ENCODE results near the gene KNTC1. TPM values are rescaled to one million over a fixed set of nuclear protein-coding genes. Genes with fewer than 3 reads are reported as not detected.

KNTC1 gene
- total RNA-seq, 1 experiment from 2014 or later = 67.7 TPM

DNA sequence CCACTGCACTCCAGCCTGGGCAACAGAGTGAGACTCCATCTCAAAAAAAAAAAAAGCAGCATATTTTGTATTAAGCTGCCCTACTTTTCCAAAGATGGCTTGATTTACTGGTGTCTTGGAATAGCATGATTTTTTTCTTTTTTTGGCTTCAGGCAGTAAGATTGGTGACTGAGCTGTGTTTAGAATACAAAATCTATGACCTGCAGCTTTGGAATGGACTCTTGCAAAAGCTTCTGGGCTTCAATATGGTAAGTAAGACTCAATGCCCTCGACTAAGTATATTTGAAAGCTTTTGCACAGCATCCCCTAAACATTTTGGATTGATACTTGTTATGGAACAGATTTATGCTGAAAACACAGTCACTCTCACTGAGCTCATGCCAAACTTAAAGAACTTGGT is 87.8 kb downstream of the KNTC1 start:
- H4K20me1 ChIP-seq (ENCODE audit: insufficient read depth) = no peaks in the 10 kb centered on the region
- BruUV-seq (replicated peaks) = no TSS peak
- no peaks in the 10 kb centered on the region for H3K27me3 ChIP-seq (ENCODE audit: insufficient read depth, low read depth)
- H2AFZ ChIP-seq = no peak overlapping the region
- ChIA-PET CTCF (interaction anchor here (0.5 kb wide), 1 partner anchor 16 kb away, joined by 4 read pairs; no protein-coding TSS in a partner anchor), POLR2A (ENCODE audit: unreplicated experiment) (interaction anchor here (0.6 kb wide), 1 partner anchor 24 kb away, joined by 3 read pairs; no protein-coding TSS in a partner anchor)
- no peaks in the 10 kb centered on the region for H3K9me3 ChIP-seq (ENCODE audit: insufficient read depth, low read depth)
- intact Hi-C loops (cut with micrococcal nuclease; ENCODE audit: unreplicated experiment) = no loop called here
- H3K79me2 ChIP-seq (ENCODE audit: low read depth) = no peaks in the 10 kb centered on the region
- H3K4me3 ChIP-seq = no peak overlapping the region
- no peak for DNase-seq
- no peak overlapping the region for H3K4me2 ChIP-seq
- H3K27ac ChIP-seq = no peak overlapping the region
- peaks cover 9% of the 10 kb centered on the region; the same call in 1 of the 2 replicates for H3K36me3 ChIP-seq (ENCODE audit: low read depth)
- H3F3A ChIP-seq (ENCODE audit: insufficient read depth, low read depth) = 0 out of 2 replicates have a peak, but pooled peaks cover 4% of the 10 kb centered on the region
- no peaks in the 10 kb centered on the region for H3K9me2 ChIP-seq (ENCODE audit: insufficient read depth)
- no peaks in the 10 kb centered on the region for H3K4me1 ChIP-seq (replicated peaks; ENCODE audit: insufficient read depth)
- no peak for TF ChIP-seq EZH2 (IDR thresholded peaks at IDR 0.05; ENCODE audit: low read depth)
- TF ChIP-seq, protein P1, sequence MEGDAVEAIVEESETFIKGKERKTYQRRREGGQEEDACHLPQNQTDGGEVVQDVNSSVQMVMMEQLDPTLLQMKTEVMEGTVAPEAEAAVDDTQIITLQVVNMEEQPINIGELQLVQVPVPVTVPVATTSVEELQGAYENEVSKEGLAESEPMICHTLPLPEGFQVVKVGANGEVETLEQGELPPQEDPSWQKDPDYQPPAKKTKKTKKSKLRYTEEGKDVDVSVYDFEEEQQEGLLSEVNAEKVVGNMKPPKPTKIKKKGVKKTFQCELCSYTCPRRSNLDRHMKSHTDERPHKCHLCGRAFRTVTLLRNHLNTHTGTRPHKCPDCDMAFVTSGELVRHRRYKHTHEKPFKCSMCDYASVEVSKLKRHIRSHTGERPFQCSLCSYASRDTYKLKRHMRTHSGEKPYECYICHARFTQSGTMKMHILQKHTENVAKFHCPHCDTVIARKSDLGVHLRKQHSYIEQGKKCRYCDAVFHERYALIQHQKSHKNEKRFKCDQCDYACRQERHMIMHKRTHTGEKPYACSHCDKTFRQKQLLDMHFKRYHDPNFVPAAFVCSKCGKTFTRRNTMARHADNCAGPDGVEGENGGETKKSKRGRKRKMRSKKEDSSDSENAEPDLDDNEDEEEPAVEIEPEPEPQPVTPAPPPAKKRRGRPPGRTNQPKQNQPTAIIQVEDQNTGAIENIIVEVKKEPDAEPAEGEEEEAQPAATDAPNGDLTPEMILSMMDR (conservative IDR thresholded peaks at IDR 0.05) = no peak

GRCh38 chr12:122615780-122616179 is 88.7 kb downstream of the KNTC1 start:
- H3K4me2 ChIP-seq = no peak overlapping the region
- CTCF ChIA-PET = no interaction called here
- no peaks in the 10 kb centered on the region for H3K79me2 ChIP-seq (ENCODE audit: low read depth)
- POLR2A ChIA-PET (ENCODE audit: unreplicated experiment) = no interaction called here
- H3K4me3 ChIP-seq = no peak overlapping the region
- no peaks in the 10 kb centered on the region for H3K9me3 ChIP-seq (ENCODE audit: insufficient read depth, low read depth)
- no peaks in the 10 kb centered on the region for H3K4me1 ChIP-seq (replicated peaks; ENCODE audit: insufficient read depth)
- peaks cover 14% of the 10 kb centered on the region; the same call in 1 of the 2 replicates for H3K36me3 ChIP-seq (ENCODE audit: low read depth)
- H3K27ac ChIP-seq = no peak overlapping the region
- no peaks in the 10 kb centered on the region for H4K20me1 ChIP-seq (ENCODE audit: insufficient read depth)
- H3K27me3 ChIP-seq (ENCODE audit: insufficient read depth, low read depth) = no peaks in the 10 kb centered on the region
- TF ChIP-seq EZH2 (IDR thresholded peaks at IDR 0.05; ENCODE audit: low read depth) = no peak
- TF ChIP-seq, protein P1 (conservative IDR thresholded peaks at IDR 0.05) = no peak
- no peak for DNase-seq
- BruUV-seq (replicated peaks) = no TSS peak
- no peak overlapping the region for H2AFZ ChIP-seq
- H3K9me2 ChIP-seq (ENCODE audit: insufficient read depth) = no peaks in the 10 kb centered on the region
- intact Hi-C loops (cut with micrococcal nuclease; ENCODE audit: unreplicated experiment) = no loop called here
- H3F3A ChIP-seq (ENCODE audit: insufficient read depth, low read depth) = 0 out of 2 replicates have a peak, but pooled peaks cover 4% of the 10 kb centered on the region

- DNase-seq = no peak
- Histone ChIP-seq H3K79me2 (ENCODE audit: low read depth) (no peaks in the 10 kb centered on the region), H3K4me3 (no peak overlapping the region), H3F3A (ENCODE audit: insufficient read depth, low read depth) (peaks cover 7% of the 10 kb centered on the region; the same call in 1 of the 2 replicates), H3K4me2 (no peak overlapping the region), H3K9me3 (ENCODE audit: insufficient read depth, low read depth) (no peaks in the 10 kb centered on the region), H4K20me1 (ENCODE audit: insufficient read depth) (no peaks in the 10 kb centered on the region), H2AFZ (no peak overlapping the region), H3K27me3 (ENCODE audit: insufficient read depth, low read depth) (no peaks in the 10 kb centered on the region), H3K4me1 (replicated peaks; ENCODE audit: insufficient read depth) (no peaks in the 10 kb centered on the region), H3K9me2 (ENCODE audit: insufficient read depth) (no peaks in the 10 kb centered on the region), H3K36me3 (ENCODE audit: low read depth) (no peaks in the 10 kb centered on the region; the same call in 1 of the 2 replicates), H3K27ac (no peak overlapping the region)
- no TSS peak for BruUV-seq (replicated peaks)
- ChIA-PET POLR2A (ENCODE audit: unreplicated experiment) (no interaction called here), CTCF (no interaction called here)
- no peak for TF ChIP-seq EZH2 (IDR thresholded peaks at IDR 0.05; ENCODE audit: low read depth)
- TF ChIP-seq, protein P1 (conservative IDR thresholded peaks at IDR 0.05) = no peak
- intact Hi-C loops (cut with micrococcal nuclease; ENCODE audit: unreplicated experiment) = no loop called here
Observed at GRCh38 chr12:122635471-122635870, 108.4 kb downstream of the KNTC1 start.
